OCI-LY1 (cell line): ENCODE measurements around the gene RPL36A.

Source experiments
- H2AFZ ChIP-seq: fragments of 200-600 bp; sonication (generic), shearing (Covaris generic); 2 replicates; pipeline ENCODE4 v1.6.0; 2014; ENCODE audit warnings: antibody characterized with exemption, mild to moderate bottlenecking, low read length
- H3F3A ChIP-seq: fragments of 200-600 bp; sonication (generic), shearing (Covaris generic); 2 replicates; pipeline ENCODE4 v1.6.0; 2014; ENCODE audit warnings: mild to moderate bottlenecking, antibody characterized with exemption, low read length, moderate library complexity; ENCODE audit not compliant: insufficient read depth
- H3K27ac ChIP-seq: fragments of 200-600 bp; sonication (generic); 2 replicates; pipeline ENCODE4 v1.5.1; 2014; ENCODE audit warnings: low read length, mixed run types, mild to moderate bottlenecking, low read depth; ENCODE audit not compliant: poor library complexity, severe bottlenecking
- H3K27me3 ChIP-seq: fragments of 200-600 bp; sonication (generic); 2 replicates; pipeline ENCODE4 v1.6.0; 2014; ENCODE audit warnings: antibody characterized with exemption, mild to moderate bottlenecking, low read length, moderate library complexity; ENCODE audit not compliant: insufficient read depth
- H3K36me3 ChIP-seq: fragments of 200-600 bp; sonication (generic); 2 replicates; pipeline ENCODE4 v1.6.1; 2014; ENCODE audit warnings: mild to moderate bottlenecking, antibody characterized with exemption, low read length, moderate library complexity, mixed read lengths; ENCODE audit not compliant: insufficient read depth
- H3K4me1 ChIP-seq: fragments of 200-600 bp; sonication (generic); 2 replicates; pipeline ENCODE4 v1.5.1; 2014; ENCODE audit warnings: mild to moderate bottlenecking, low read length, moderate library complexity; ENCODE audit not compliant: insufficient read depth, severe bottlenecking
- H3K4me2 ChIP-seq: fragments of 200-600 bp; sonication (generic), shearing (Covaris generic); 2 replicates; pipeline ENCODE4 v1.6.1; 2014; ENCODE audit warnings: low read length
- H3K4me3 ChIP-seq: fragments of 200-600 bp; sonication (generic); 2 replicates; pipeline ENCODE4 v1.5.1; 2014; ENCODE audit warnings: low read length, low read depth, mild to moderate bottlenecking, mixed read lengths; ENCODE audit not compliant: poor library complexity, severe bottlenecking
- H3K79me2 ChIP-seq: fragments of 200-600 bp; shearing (Covaris generic); 2 replicates; pipeline ENCODE4 v1.6.1; 2016; ENCODE audit warnings: mixed run types, low read length, mixed read lengths; ENCODE audit not compliant: insufficient read depth
- H3K9ac ChIP-seq: fragments of 200-600 bp; sonication (generic), shearing (Covaris generic); 2 replicates; pipeline ENCODE4 v1.6.1; 2014; ENCODE audit warnings: mild to moderate bottlenecking, low read length, mixed read lengths
- H3K9me2 ChIP-seq: fragments of 200-600 bp; sonication (generic), shearing (Covaris generic); 2 replicates; pipeline ENCODE4 v1.6.1; 2014; ENCODE audit warnings: low read depth, mild to moderate bottlenecking, low read length, mixed read lengths
- H3K9me3 ChIP-seq: fragments of 200-600 bp; shearing (Covaris generic); 2 replicates; pipeline ENCODE4 v1.6.1; 2014; ENCODE audit warnings: low read length, mixed read lengths
- H4K20me1 ChIP-seq: fragments of 200-600 bp; sonication (generic), shearing (Covaris generic); 2 replicates; pipeline ENCODE4 v1.6.0; 2016; ENCODE audit warnings: mild to moderate bottlenecking, low read length; ENCODE audit not compliant: insufficient read depth
- EZH2 ChIP-seq: fragments of 200-600 bp; sonication (generic), shearing (Covaris generic); IDR thresholded peaks from 2 replicates; pipeline ENCODE4 v1.8.0; 2017; ENCODE audit warnings: borderline replicate concordance, mixed run types, mild to moderate bottlenecking, antibody characterized with exemption, low read length, moderate library complexity, mixed read lengths
- TF ChIP-seq, protein P1 (sequence below): fragments of 200-600 bp; sonication (generic), shearing (Covaris generic); IDR thresholded peaks from 2 replicates; pipeline ENCODE4 v1.5.1; 2017; ENCODE audit warnings: mild to moderate bottlenecking, antibody characterized with exemption, low read length, moderate library complexity, mixed read lengths

Gene RPL36A

GRCh38 chrX:101430457-101431078, 39.8 kb downstream of the RPL36A start:
- Histone ChIP-seq H3K9ac (no peak overlapping the region), H4K20me1 (no peaks in the 10 kb centered on the region), H3K4me3 (no peak overlapping the region), H3K4me2 (no peak overlapping the region), H3K27ac (no peak overlapping the region), H3K27me3 (no peaks in the 10 kb centered on the region), H3F3A (no peaks in the 10 kb centered on the region), H3K4me1 (no peaks in the 10 kb centered on the region), H2AFZ (no peak overlapping the region), H3K9me3 (no peaks in the 10 kb centered on the region), H3K79me2 (no peaks in the 10 kb centered on the region), H3K36me3 (no peaks in the 10 kb centered on the region), H3K9me2 (no peaks in the 10 kb centered on the region)
- TF ChIP-seq, protein P1, sequence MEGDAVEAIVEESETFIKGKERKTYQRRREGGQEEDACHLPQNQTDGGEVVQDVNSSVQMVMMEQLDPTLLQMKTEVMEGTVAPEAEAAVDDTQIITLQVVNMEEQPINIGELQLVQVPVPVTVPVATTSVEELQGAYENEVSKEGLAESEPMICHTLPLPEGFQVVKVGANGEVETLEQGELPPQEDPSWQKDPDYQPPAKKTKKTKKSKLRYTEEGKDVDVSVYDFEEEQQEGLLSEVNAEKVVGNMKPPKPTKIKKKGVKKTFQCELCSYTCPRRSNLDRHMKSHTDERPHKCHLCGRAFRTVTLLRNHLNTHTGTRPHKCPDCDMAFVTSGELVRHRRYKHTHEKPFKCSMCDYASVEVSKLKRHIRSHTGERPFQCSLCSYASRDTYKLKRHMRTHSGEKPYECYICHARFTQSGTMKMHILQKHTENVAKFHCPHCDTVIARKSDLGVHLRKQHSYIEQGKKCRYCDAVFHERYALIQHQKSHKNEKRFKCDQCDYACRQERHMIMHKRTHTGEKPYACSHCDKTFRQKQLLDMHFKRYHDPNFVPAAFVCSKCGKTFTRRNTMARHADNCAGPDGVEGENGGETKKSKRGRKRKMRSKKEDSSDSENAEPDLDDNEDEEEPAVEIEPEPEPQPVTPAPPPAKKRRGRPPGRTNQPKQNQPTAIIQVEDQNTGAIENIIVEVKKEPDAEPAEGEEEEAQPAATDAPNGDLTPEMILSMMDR: no peak
- TF ChIP-seq EZH2: no peak

GRCh38 chrX:101442085-101442484, 51.3 kb downstream of the RPL36A start:
- Histone ChIP-seq H3K27ac (no peak overlapping the region), H3K36me3 (no peaks in the 10 kb centered on the region), H4K20me1 (no peaks in the 10 kb centered on the region), H3K4me2 (no peak overlapping the region), H3K27me3 (no peaks in the 10 kb centered on the region), H2AFZ (no peak overlapping the region), H3K9me2 (no peaks in the 10 kb centered on the region), H3K9ac (no peak overlapping the region), H3K4me3 (no peak overlapping the region), H3K4me1 (no peaks in the 10 kb centered on the region), H3K9me3 (no peaks in the 10 kb centered on the region), H3K79me2 (no peaks in the 10 kb centered on the region), H3F3A (no peaks in the 10 kb centered on the region)
- TF ChIP-seq, protein P1: no peak
- no peak for TF ChIP-seq EZH2
